GM12892 (cell line): ENCODE measurements around the gene SYK.

Experiments
- DNase-seq: peaks from one replicate; pipeline ENCODE4 v3.0.0; 2011; ENCODE audit not compliant: insufficient read length
- FAIRE-seq: peaks from 2 replicates; lab custom pipeline; 2011; peaks lifted over from hg19 to GRCh38; lab: Jason Lieb, UNC
- POLR2A ChIP-seq: IDR thresholded peaks from 2 replicates; pipeline ENCODE4 v1.6.1; 2011; ENCODE audit warnings: low read depth, low read length, control low read depth
- POLR2AphosphoS5 ChIP-seq: IDR thresholded peaks from 2 replicates; pipeline ENCODE4 v1.6.1; 2011; ENCODE audit warnings: low read depth, low read length, control low read depth
- TAF1 ChIP-seq: IDR thresholded peaks from 2 replicates; pipeline ENCODE4 v1.6.1; 2011; ENCODE audit warnings: low read depth, mild to moderate bottlenecking, control low read depth, low read length, borderline replicate concordance

The SYK gene

GRCh38 chr9:90943341-90943740, 141.7 kb downstream of the SYK start:
- FAIRE-seq = no peak
- TF ChIP-seq POLR2AphosphoS5 (no peak), TAF1 (no peak), POLR2A (no peak)
- DNase-seq = no peak

DNA sequence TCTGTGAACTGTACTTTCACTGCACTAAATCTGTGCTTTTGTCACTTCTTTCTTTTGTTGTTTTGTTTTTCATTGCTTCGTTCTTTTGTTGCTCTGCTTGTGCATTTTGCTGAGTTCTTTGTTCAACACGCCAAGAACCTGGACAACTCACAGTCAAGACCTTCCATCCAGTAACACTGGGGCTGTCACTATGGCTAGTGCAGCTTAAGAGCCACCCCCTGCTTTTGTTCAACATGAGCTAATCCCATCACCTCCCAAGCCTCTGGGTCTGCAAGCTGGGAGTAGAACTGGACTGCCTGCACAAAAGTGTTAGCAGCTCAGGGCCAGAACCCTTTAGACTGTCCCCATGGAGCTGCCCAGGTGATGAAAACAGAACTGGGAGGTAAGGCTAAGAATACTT, 143.7 kb downstream of the SYK start:
- no peak for DNase-seq
- TF ChIP-seq POLR2AphosphoS5 (no peak), TAF1 (no peak), POLR2A (no peak)
- no peak for FAIRE-seq

- FAIRE-seq (no peak), DNase-seq (no peak)
- no peak for TF ChIP-seq POLR2AphosphoS5
- TF ChIP-seq POLR2A = no peak
- no peak for TF ChIP-seq TAF1
These were observed 145.4 kb downstream of the SYK start for GRCh38 chr9:90946982-90947381.
